Measurements from ENCODE around the gene GREM1. TPM values are rescaled to one million over a fixed set of nuclear protein-coding genes. Genes with fewer than 3 reads are reported as not detected.

GREM1 gene
- total RNA-seq, 2 experiments from 2014 or later, result not detected

GRCh38 chr15:32733281-32733680 is 15.5 kb downstream of the GREM1 start:
- Mint-ChIP-seq H3K27me3 (peaks cover 42% of the 10 kb centered on the region), H3K27ac (no peak overlapping the region), H3K4me3 (no peak overlapping the region), H3K9me3 (no peaks in the 10 kb centered on the region), H3K36me3 (ENCODE audit: low read depth) (no peaks in the 10 kb centered on the region), H3K4me1 (ENCODE audit: low read depth) (no peaks in the 10 kb centered on the region)
- Histone ChIP-seq H3K9me3 (ENCODE audit: control insufficient read depth in 1 of 2, insufficient read depth in 1 of 2, low read length in 2 of 2) (peaks cover 0 to 6% of the 10 kb centered on the region in 2 experiments), H3K27ac (ENCODE audit: low read depth in 1 of 2, low read length in 2 of 2) (no peak overlapping the region), H3K4me1 (ENCODE audit: insufficient read depth, low read length) (no peaks in the 10 kb centered on the region), H3K4me3 (ENCODE audit: low read length) (no peak overlapping the region), H3K36me3 (ENCODE audit: insufficient read depth, low read length) (no peaks in the 10 kb centered on the region), H3K27me3 (ENCODE audit: control insufficient read depth in 1 of 2, insufficient read depth in 2 of 2, low read length in 2 of 2) (peaks cover 4 to 10% of the 10 kb centered on the region in 2 experiments)
- intact Hi-C loops (cut with DNase I, micrococcal nuclease), result no loop called here
- no peak for TF ChIP-seq CTCF (IDR thresholded peaks at IDR 0.05)
- ChIA-PET POLR2A (no interaction called here), CTCF (no interaction called here)
- DNase-seq (no peak), ATAC-seq (ENCODE audit: poor library complexity) (no peak)

GRCh38 chr15:32735989-32736700 is 18.3 kb downstream of the GREM1 start:
- Mint-ChIP-seq H3K4me1 (ENCODE audit: low read depth) (no peaks in the 10 kb centered on the region), H3K27me3 (peaks cover 27% of the 10 kb centered on the region)
- DNase-seq, result no peak

GRCh38 chr15:32736701-32737061 is 18.9 kb downstream of the GREM1 start:
- peaks cover 4% of the 10 kb centered on the region for H3K9me3 Mint-ChIP-seq
- H3K4me3 Mint-ChIP-seq, result no peak overlapping the region
- peaks cover 0 to 8% of the 10 kb centered on the region in 2 experiments for H3K27me3 ChIP-seq (ENCODE audit: control insufficient read depth in 1 of 2, insufficient read depth in 2 of 2, low read length in 2 of 2)
- no peaks in the 10 kb centered on the region for H3K4me1 Mint-ChIP-seq (ENCODE audit: low read depth)
- peaks cover 21% of the 10 kb centered on the region for H3K27me3 Mint-ChIP-seq
- ChIA-PET POLR2A (no interaction called here), CTCF (no interaction called here)
- H3K27ac Mint-ChIP-seq, result no peak overlapping the region
- no peak for TF ChIP-seq CTCF (IDR thresholded peaks at IDR 0.05)
- H3K27ac ChIP-seq (ENCODE audit: low read depth in 1 of 2, low read length in 2 of 2), result no peak overlapping the region
- ATAC-seq (ENCODE audit: poor library complexity) (no peak), DNase-seq (no peak)
- H3K4me3 ChIP-seq (ENCODE audit: low read length), result no peak overlapping the region
- no peaks in the 10 kb centered on the region for H3K9me3 ChIP-seq (ENCODE audit: control insufficient read depth in 1 of 2, insufficient read depth in 1 of 2, low read length in 2 of 2)
- H3K4me1 ChIP-seq (ENCODE audit: insufficient read depth, low read length), result no peaks in the 10 kb centered on the region
- no peaks in the 10 kb centered on the region for H3K36me3 Mint-ChIP-seq (ENCODE audit: low read depth)
- no peaks in the 10 kb centered on the region for H3K36me3 ChIP-seq (ENCODE audit: insufficient read depth, low read length)
- intact Hi-C loops (cut with DNase I, micrococcal nuclease), result no loop called here

More at GRCh38 chr15:32735989-32736700, 18.3 kb downstream of the GREM1 start:
- Mint-ChIP-seq H3K4me3 (no peak overlapping the region), H3K27ac (no peak overlapping the region), H3K36me3 (ENCODE audit: low read depth) (no peaks in the 10 kb centered on the region), H3K9me3 (peaks cover 4% of the 10 kb centered on the region)
- ChIA-PET CTCF (no interaction called here), POLR2A (no interaction called here)
- no peak for ATAC-seq (ENCODE audit: poor library complexity)
- no peak for TF ChIP-seq CTCF (IDR thresholded peaks at IDR 0.05)
- peaks cover 3 to 10% of the 10 kb centered on the region in 2 experiments for H3K27me3 ChIP-seq (ENCODE audit: control insufficient read depth in 1 of 2, insufficient read depth in 2 of 2, low read length in 2 of 2)
- no peaks in the 10 kb centered on the region for H3K4me1 ChIP-seq (ENCODE audit: insufficient read depth, low read length)
- H3K27ac ChIP-seq (ENCODE audit: low read depth in 1 of 2, low read length in 2 of 2), result no peak overlapping the region
- intact Hi-C loops (cut with DNase I, micrococcal nuclease), result no loop called here
- H3K4me3 ChIP-seq (ENCODE audit: low read length), result no peak overlapping the region
- H3K36me3 ChIP-seq (ENCODE audit: insufficient read depth, low read length), result no peaks in the 10 kb centered on the region
- no peaks in the 10 kb centered on the region for H3K9me3 ChIP-seq (ENCODE audit: control insufficient read depth in 1 of 2, insufficient read depth in 1 of 2, low read length in 2 of 2)

Data from CD4-positive, alpha-beta T cell (primary cell).